WTC11 (cell line): ENCODE measurements around the gene NDUFS6. TPM values are rescaled to one million over a fixed set of nuclear protein-coding genes. Genes with fewer than 3 reads are reported as not detected.

Experiments
- ATAC-seq: fragments of 200-7000 bp; cut with Tn5 transposase; 2 replicates; pipeline ENCODE4 v1.10.0; 2021; ENCODE audit warnings: mild to moderate bottlenecking, moderate library complexity
- CTCF ChIA-PET: fragments of 300-600 bp; sonication (Branson Sonifier 250); formaldehyde crosslinking; loops from one replicate; lab custom pipeline; 2021; ENCODE audit warnings: antibody characterized with exemption; lab: Charles Lee
- POLR2A ChIA-PET: fragments of 350-600 bp; sonication (Branson Sonifier 250); formaldehyde crosslinking; loops from one replicate; lab custom pipeline; 2021; ENCODE audit warnings: antibody characterized with exemption; lab: Charles Lee
- DNase-seq: peaks from one replicate; pipeline ENCODE4 v3.0.0; 2021; ENCODE audit warnings: low spot score
- H3K27ac Mint-ChIP-seq: 2 replicates; pipeline ENCODE4 v1.8.0; 2021; ENCODE audit warnings: mixed read lengths
- H3K27me3 Mint-ChIP-seq: 2 replicates; pipeline ENCODE4 v1.8.0; 2021; ENCODE audit warnings: low read depth, mild to moderate bottlenecking, moderate library complexity, mixed read lengths
- H3K36me3 Mint-ChIP-seq: 2 replicates; pipeline ENCODE4 v1.8.0; 2021; ENCODE audit warnings: mixed read lengths
- H3K4me1 Mint-ChIP-seq: 2 replicates; pipeline ENCODE4 v1.8.0; 2022; ENCODE audit warnings: mixed read lengths
- H3K4me3 Mint-ChIP-seq: 2 replicates; pipeline ENCODE4 v1.8.0; 2021; ENCODE audit warnings: mild to moderate bottlenecking, moderate library complexity, mixed read lengths
- H3K9me3 Mint-ChIP-seq: 2 replicates; pipeline ENCODE4 v1.8.0; 2021; ENCODE audit warnings: mixed read lengths
- ATF2 ChIP-seq: sonication (generic); formaldehyde crosslinking; IDR thresholded peaks from 2 replicates; pipeline ENCODE4 v1.8.1; 2022; ENCODE audit warnings: low read depth, missing genetic modification reagents, borderline replicate concordance
- CREM ChIP-seq: sonication (generic); formaldehyde crosslinking; IDR thresholded peaks from 2 replicates; pipeline ENCODE4 v1.8.1; 2022; ENCODE audit warnings: mild to moderate bottlenecking, missing genetic modification reagents, moderate library complexity
- FOXJ3 ChIP-seq: sonication (generic); formaldehyde crosslinking; IDR thresholded peaks from 2 replicates; pipeline ENCODE4 v1.9.0; 2021; ENCODE audit warnings: missing genetic modification reagents, mild to moderate bottlenecking, borderline replicate concordance
- FOXK1 ChIP-seq: sonication (generic); formaldehyde crosslinking; IDR thresholded peaks from 2 replicates; pipeline ENCODE4 v1.8.0; 2022; ENCODE audit warnings: mild to moderate bottlenecking, moderate library complexity, missing genetic modification reagents
- JUN ChIP-seq: sonication (generic); formaldehyde crosslinking; IDR thresholded peaks from 2 replicates; pipeline ENCODE4 v1.8.0; 2023; ENCODE audit warnings: mild to moderate bottlenecking, missing genetic modification reagents
- MYBL2 ChIP-seq: sonication (generic); formaldehyde crosslinking; IDR thresholded peaks from 2 replicates; pipeline ENCODE4 v1.8.1; 2023; ENCODE audit warnings: mild to moderate bottlenecking, moderate library complexity, missing genetic modification reagents
- NFATC4 ChIP-seq: fragments of 250-450 bp; sonication (Bioruptor Pico); IDR thresholded peaks from 2 replicates; pipeline ENCODE4 v1.9.0; 2021; ENCODE audit warnings: mild to moderate bottlenecking
- NR1H2 ChIP-seq: sonication (generic); formaldehyde crosslinking; IDR thresholded peaks from 2 replicates; pipeline ENCODE4 v1.9.0; 2021; ENCODE audit warnings: mild to moderate bottlenecking, moderate library complexity, missing genetic modification reagents
- OVOL2 ChIP-seq: fragments of 250-450 bp; sonication (Bioruptor Pico); IDR thresholded peaks from 2 replicates; pipeline ENCODE4 v1.9.0; 2021; ENCODE audit warnings: mild to moderate bottlenecking, borderline replicate concordance
- SOX15 ChIP-seq: fragments of 250-450 bp; sonication (Bioruptor Pico); IDR thresholded peaks from 2 replicates; pipeline ENCODE4 v1.9.0; 2021; ENCODE audit warnings: mild to moderate bottlenecking
- TEAD1 ChIP-seq: sonication (generic); formaldehyde crosslinking; IDR thresholded peaks from 2 replicates; pipeline ENCODE4 v1.8.0; 2022; ENCODE audit warnings: mild to moderate bottlenecking, missing genetic modification reagents
- ZMAT4 ChIP-seq: fragments of 250-450 bp; sonication (Bioruptor Pico); IDR thresholded peaks from 2 replicates; pipeline ENCODE4 v1.9.0; 2021; ENCODE audit warnings: mild to moderate bottlenecking
- ZNF138 ChIP-seq: sonication (generic); formaldehyde crosslinking; conservative IDR thresholded peaks from 2 replicates; pipeline ENCODE4 v1.8.1; 2022; ENCODE audit warnings: mild to moderate bottlenecking, moderate library complexity, missing genetic modification reagents
- total RNA-seq: library from RNA; stranded (reverse); gene quantifications from 3 replicates; pipeline ENCODE4 v1.2.3, GENCODE V29; 2021
- TF ChIP-seq, protein P1 (sequence below): sonication (generic); formaldehyde crosslinking; IDR thresholded peaks from 2 replicates; pipeline ENCODE4 v1.8.1; 2023; ENCODE audit warnings: mild to moderate bottlenecking, missing genetic modification reagents, moderate library complexity
- TF ChIP-seq, protein P2 (sequence below): sonication (generic); formaldehyde crosslinking; IDR thresholded peaks from 2 replicates; pipeline ENCODE4 v1.8.0; 2023; ENCODE audit warnings: missing genetic modification reagents
- TF ChIP-seq, protein P3 (sequence below): sonication (generic); formaldehyde crosslinking; IDR thresholded peaks from 2 replicates; pipeline ENCODE4 v1.8.0; 2023; ENCODE audit warnings: mild to moderate bottlenecking, missing genetic modification reagents

The NDUFS6 gene
- total RNA-seq, 1 experiment from 2014 or later = 84.3 TPM

DNA sequence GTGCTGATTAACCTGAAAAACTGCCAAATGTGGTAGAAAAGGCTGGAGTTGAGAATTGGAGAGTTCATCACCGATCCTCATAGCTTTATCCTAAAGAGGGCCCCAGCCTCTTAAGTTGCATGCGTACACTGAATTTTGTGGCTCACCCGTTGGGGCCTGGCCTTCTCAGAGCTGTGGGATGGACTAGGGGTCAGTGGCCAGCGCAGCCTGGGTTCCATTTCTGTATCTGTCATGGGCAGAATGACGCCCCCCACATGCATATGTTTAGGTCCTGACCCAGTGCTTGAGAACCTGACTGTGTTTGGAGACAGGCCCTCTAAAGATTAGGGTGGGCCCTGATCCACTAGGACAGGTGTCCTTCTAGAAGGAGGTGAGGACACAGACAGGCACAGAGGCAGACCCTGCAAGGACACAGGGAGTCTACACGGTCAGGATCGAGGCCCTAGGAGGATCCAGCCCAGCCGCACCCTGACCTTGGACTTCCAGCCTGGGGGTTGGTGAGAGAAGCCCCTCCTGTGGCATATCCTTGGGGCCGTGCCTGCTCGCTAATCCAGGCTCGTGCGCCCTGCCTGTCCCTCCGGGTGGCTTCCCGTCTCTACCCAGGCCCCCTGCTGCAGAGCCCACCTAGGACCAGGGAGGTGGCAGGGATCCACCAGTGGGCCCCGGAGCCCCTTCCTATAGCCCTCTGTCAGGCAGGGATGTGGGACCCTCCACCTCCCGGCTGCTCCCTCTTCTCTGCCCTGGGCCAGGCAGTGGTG, 32.2 kb downstream of the NDUFS6 start (continued):
- TF ChIP-seq OVOL2 (CRISPR knock-in tag) (no peak), JUN (CRISPR knock-in tag) (no peak), FOXJ3 (CRISPR knock-in tag) (no peak)
- TF ChIP-seq, protein P1, sequence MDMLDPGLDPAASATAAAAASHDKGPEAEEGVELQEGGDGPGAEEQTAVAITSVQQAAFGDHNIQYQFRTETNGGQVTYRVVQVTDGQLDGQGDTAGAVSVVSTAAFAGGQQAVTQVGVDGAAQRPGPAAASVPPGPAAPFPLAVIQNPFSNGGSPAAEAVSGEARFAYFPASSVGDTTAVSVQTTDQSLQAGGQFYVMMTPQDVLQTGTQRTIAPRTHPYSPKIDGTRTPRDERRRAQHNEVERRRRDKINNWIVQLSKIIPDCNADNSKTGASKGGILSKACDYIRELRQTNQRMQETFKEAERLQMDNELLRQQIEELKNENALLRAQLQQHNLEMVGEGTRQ (CRISPR knock-in tag) = no peak
- TF ChIP-seq, protein P2, sequence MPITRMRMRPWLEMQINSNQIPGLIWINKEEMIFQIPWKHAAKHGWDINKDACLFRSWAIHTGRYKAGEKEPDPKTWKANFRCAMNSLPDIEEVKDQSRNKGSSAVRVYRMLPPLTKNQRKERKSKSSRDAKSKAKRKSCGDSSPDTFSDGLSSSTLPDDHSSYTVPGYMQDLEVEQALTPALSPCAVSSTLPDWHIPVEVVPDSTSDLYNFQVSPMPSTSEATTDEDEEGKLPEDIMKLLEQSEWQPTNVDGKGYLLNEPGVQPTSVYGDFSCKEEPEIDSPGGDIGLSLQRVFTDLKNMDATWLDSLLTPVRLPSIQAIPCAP = no peak

DNA sequence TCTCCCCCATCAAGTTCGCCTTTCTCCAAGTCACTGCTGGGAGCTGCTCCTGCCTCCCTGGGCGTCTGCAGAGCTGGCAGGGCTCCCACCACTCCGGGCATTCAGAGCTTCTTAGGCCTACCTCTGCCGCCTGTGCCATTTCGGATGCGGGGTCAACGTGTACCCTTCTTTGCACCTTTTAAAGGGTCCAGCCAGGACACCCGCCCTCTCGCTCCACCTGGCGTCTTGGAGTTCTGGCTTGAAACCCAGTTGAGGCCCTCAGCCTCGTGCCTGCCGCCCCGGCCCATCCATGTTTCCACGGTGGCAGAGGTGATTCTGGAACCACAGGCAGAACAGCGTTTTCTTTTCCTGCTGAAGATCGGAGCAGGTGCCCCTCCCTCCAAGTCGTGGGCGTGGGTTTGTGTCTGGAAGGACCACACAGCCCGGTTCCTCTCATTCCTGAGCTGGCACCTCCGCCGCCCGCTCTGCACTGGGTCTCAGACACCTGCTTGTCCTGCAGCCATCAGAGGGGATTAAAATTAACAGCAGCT, 32.9 kb downstream of the NDUFS6 start:
- ChIA-PET POLR2A (no interaction called here), CTCF (interaction anchor here (0.6 kb wide), 1 partner anchor 205 kb away, joined by 3 read pairs; no protein-coding TSS in a partner anchor)
- Mint-ChIP-seq H3K27ac (no peak overlapping the region), H3K27me3 (no peaks in the 10 kb centered on the region; the same call in 1 of the 2 replicates), H3K9me3 (no peaks in the 10 kb centered on the region), H3K4me1 (peaks cover 46% of the 10 kb centered on the region), H3K4me3 (no peak overlapping the region), H3K36me3 (no peaks in the 10 kb centered on the region)
- DNase-seq (no peak), ATAC-seq (no peak; the same call in 1 of the 2 replicates)
- TF ChIP-seq FOXK1 (CRISPR knock-in tag) (no peak), NR1H2 (CRISPR knock-in tag) (no peak), ATF2 (CRISPR knock-in tag) (no peak), NFATC4 (CRISPR knock-in tag) (no peak), SOX15 (CRISPR knock-in tag) (no peak), ZMAT4 (CRISPR knock-in tag) (no peak), TEAD1 (CRISPR knock-in tag) (no peak)
- TF ChIP-seq, protein P3, sequence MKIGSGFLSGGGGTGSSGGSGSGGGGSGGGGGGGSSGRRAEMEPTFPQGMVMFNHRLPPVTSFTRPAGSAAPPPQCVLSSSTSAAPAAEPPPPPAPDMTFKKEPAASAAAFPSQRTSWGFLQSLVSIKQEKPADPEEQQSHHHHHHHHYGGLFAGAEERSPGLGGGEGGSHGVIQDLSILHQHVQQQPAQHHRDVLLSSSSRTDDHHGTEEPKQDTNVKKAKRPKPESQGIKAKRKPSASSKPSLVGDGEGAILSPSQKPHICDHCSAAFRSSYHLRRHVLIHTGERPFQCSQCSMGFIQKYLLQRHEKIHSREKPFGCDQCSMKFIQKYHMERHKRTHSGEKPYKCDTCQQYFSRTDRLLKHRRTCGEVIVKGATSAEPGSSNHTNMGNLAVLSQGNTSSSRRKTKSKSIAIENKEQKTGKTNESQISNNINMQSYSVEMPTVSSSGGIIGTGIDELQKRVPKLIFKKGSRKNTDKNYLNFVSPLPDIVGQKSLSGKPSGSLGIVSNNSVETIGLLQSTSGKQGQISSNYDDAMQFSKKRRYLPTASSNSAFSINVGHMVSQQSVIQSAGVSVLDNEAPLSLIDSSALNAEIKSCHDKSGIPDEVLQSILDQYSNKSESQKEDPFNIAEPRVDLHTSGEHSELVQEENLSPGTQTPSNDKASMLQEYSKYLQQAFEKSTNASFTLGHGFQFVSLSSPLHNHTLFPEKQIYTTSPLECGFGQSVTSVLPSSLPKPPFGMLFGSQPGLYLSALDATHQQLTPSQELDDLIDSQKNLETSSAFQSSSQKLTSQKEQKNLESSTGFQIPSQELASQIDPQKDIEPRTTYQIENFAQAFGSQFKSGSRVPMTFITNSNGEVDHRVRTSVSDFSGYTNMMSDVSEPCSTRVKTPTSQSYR = no peak

- Mint-ChIP-seq H3K4me3 (no peak overlapping the region), H3K27me3 (no peaks in the 10 kb centered on the region; the same call in 1 of the 2 replicates), H3K36me3 (no peaks in the 10 kb centered on the region), H3K4me1 (peaks cover 46% of the 10 kb centered on the region), H3K27ac (no peak overlapping the region), H3K9me3 (no peaks in the 10 kb centered on the region)
- ChIA-PET CTCF (no interaction called here), POLR2A (no interaction called here)
- DNase-seq (no peak), ATAC-seq (no peak)
- TF ChIP-seq MYBL2 (CRISPR knock-in tag) (no peak), CREM (CRISPR knock-in tag) (no peak), ZNF138 (CRISPR knock-in tag) (no peak)
- TF ChIP-seq, protein P2 = no peak
Observed at GRCh38 chr5:1834721-1835429, 33.7 kb downstream of the NDUFS6 start.
